GM18951 (cell line): Measurements from ENCODE around the gene LYSMD1.

Source experiments
- POLR2A ChIP-seq: IDR thresholded peaks from 4 replicates; pipeline ENCODE4 v1.6.1; 2011; ENCODE audit warnings: mild to moderate bottlenecking; ENCODE audit not compliant: insufficient read length, insufficient read depth; ENCODE audit errors: extremely low read depth
- in situ Hi-C: fragments of 300-500 bp; cut with MboI; formaldehyde crosslinking; loops from one replicate; pipeline ENCODE4 v1.12.0; 2022; ENCODE audit warnings: low sequenced_read_pairs, mixed read lengths, inconsistent platforms; ENCODE audit not compliant: unreplicated experiment

The LYSMD1 gene

GRCh38 chr1:151142411-151143056 is 23.2 kb downstream of the LYSMD1 start:
- TF ChIP-seq POLR2A, result no peak
- in situ Hi-C loops, result no loop called here

GRCh38 chr1:151137789-151138188 is 27.9 kb downstream of the LYSMD1 start:
- no peak for TF ChIP-seq POLR2A
- in situ Hi-C loops, result no loop called here

GRCh38 chr1:151135433-151136385 is 30.0 kb downstream of the LYSMD1 start:
- in situ Hi-C loops, result no loop called here
- no peak for TF ChIP-seq POLR2A

- in situ Hi-C loops, result no loop called here
- no peak for TF ChIP-seq POLR2A
These were observed 30.7 kb downstream of the LYSMD1 start for GRCh38 chr1:151134991-151135390.

GRCh38 chr1:151134396-151134795 is 31.3 kb downstream of the LYSMD1 start:
- in situ Hi-C loops, result no loop called here
- no peak for TF ChIP-seq POLR2A

- in situ Hi-C loops, result no loop called here
- no peak for TF ChIP-seq POLR2A
These were observed 32.5 kb downstream of the LYSMD1 start for GRCh38 chr1:151133018-151133806.

- in situ Hi-C loops, result no loop called here
- no peak for TF ChIP-seq POLR2A
These were observed 33.2 kb downstream of the LYSMD1 start for GRCh38 chr1:151132335-151133017.

- in situ Hi-C loops, result no loop called here
- no peak for TF ChIP-seq POLR2A
These were observed 33.9 kb downstream of the LYSMD1 start for GRCh38 chr1:151131701-151132334.

GRCh38 chr1:151130987-151131586 is 34.6 kb downstream of the LYSMD1 start:
- TF ChIP-seq POLR2A, result peak; percentile 46
- in situ Hi-C loops, result no loop called here

- in situ Hi-C loops, result no loop called here
- no peak for TF ChIP-seq POLR2A
These were observed 36.9 kb downstream of the LYSMD1 start for GRCh38 chr1:151128800-151129199.

- TF ChIP-seq POLR2A, result no peak
- in situ Hi-C loops, result no loop called here
These were observed 40.8 kb downstream of the LYSMD1 start for GRCh38 chr1:151124763-151125403.
